ENCODE data around the gene ATP5F1C.
"Not testable (repeated sequence)": the region's sequence is repeated elsewhere in the genome, so short reads cannot be mapped to it uniquely, and the experiment has no call there.

Gene ATP5F1C

DNA sequence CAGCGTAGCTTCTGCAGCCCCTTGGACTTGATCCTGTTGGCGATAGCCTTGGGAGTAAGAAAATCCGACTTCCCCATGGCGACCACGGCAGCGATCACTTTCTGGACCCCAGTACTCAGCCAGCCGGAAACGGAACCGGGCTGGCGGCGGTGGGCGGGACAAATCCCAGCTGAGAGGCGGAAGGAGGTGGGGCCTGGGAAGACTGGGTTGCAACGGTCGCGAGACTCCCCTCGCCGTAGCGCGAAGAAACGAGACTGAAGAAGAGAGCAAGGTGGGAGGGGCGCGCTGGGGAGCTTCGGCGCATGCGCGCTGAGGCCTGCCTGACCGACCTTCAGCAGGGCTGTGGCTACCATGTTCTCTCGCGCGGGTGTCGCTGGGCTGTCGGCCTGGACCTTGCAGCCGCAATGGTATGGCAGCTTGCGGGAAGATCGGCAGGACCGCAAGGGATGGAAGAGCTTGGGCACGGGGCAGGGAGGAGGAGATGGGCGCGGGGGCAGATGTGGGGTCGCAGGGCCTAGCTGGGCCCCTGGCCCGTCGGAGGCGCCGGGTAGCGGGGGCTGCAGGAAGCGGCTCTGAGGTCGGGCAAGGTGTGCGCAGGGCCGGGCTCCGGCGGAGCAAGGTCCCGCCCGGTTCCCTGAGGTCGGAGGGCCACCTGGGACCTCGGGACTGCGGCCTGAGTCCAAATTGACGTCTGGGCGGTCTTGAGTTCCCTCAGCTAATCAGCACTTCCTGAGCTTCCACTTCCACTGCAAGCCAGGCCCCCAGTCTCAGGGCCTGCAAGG, at the start of gene ATP5F1C, which contains the start of gene KIN:
Gene ATP5F1C, plus strand, starts transcription at position 321 of the 782 bp plus-strand sequence. Its CDS starts 31 bp downstream, at position 352.
Gene KIN, minus strand, starts transcription at position 137 of the 782 bp plus-strand sequence. Its CDS starts 60 bp downstream, at position 77.
- peak; percentile 86 for DNase-seq

DNA sequence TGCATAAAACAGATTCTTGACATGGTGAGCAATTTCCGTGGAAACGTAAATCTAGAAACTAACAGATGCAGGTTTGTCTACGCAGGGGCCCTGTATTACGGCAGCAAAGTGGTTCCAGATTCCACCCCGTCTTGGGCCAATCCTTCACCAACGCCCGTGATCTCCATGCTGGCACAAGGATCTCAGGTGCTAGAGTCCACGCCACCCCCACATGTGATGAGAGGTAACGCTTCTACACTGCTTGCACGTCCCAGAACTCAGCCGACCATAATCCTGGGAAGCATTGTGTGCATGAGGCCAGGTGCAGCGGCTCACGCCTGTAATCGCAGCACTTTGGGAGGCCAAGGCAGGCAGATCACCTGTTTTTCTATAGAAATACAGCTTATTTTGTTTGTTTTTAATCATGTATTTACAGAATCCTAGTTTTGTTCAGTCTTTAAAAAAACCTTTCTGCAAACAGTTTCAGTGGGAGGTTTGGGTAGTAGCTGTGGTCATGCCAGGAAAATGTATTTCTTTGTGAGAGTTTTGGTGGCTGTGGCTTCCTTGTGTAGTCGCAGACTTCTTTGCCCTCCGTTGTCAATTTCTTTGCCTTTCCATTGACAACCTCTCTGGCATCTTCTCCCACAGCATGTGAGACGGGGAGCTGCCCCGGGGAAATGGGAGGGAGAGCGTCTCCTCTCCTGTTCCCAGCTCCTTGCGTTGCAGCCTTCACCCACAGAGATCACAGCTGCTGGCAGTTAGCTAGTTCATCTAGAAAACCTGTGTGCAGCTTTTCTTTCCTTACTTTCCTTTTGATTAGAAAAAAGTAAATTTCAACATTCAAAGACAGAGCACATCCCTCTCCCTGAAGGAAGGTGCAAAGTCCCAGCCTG, 49.2 kb upstream of the ATP5F1C start:
- no peak for DNase-seq

DNA sequence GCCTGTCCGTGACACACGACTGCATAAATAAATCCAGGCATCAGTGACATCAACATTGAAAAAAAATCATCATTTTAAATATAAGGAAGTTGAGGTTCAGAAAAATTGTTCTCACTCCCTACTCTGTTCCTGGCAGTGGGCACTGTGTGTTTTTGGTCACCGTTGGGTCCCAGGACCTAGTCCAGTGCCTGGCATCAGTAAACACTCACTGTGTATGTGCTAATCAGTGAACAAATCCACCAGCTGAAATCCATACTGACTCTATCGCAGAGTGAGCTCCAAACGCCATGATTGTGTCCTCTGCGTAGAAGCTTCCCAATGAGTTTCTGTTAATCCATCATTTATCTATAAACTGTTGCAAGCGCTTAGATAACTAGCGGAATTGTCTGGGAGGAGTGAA, 43.7 kb upstream of the ATP5F1C start:
- DNase-seq: no peak

DNA sequence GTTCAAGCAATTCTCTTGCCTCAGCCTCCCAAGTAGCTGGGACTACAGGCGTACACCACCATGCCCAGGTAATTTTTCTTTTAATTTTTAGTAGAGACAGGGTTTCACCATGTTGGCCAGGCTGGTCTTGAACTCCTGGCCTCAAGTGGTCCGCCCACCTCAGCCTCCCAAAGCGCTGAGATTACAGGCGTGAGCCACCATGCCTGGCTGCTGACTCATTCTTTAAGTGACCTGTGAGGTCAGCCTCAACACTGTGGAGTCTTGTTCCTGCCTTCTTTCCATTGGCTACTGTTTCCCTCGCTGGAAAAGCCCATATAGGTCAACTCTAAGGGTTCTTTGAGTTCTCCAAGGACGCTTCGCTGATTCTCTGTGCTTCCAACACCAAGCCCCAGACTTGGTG, 39.3 kb upstream of the ATP5F1C start:
- not testable (repeated sequence) for DNase-seq

DNA sequence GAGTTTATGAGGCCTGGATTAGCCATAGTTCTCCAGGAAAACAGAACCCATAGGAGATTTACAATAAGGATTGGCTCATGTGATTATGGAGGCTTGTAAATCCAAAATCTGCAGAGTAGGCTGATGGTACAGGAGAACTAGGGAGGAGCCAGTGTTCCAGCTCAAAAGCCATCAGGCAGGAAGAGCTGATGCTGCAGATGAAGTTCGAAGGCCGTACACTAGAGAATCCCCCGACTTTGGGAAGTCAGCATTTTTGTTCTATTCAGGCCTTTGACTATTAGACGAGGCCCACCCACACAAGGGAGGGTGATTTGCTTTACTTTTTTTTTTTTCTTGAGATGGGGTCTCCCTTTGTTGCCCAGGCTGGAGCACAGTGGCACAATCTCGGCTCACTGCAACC, 37.8 kb upstream of the ATP5F1C start:
- no peak for DNase-seq

DNA sequence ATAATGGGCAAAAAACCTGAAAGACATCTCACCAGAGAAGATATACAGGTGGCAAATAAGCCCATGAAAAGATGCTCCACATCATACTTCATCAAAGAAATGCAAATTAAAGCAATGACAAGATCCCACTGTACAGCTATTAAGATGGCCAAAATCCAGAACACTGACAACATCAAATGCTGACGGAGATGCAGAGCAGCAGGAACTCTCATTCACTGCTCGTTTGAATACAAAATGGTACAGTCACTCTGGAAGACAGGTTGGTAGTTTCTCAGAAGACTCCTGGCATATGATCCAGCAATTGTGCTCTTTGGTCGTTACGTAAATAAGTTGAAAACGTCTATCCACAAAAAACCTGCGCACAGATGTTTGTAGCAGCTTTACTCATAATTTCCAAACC, 35.7 kb upstream of the ATP5F1C start:
- DNase-seq: no peak

DNA sequence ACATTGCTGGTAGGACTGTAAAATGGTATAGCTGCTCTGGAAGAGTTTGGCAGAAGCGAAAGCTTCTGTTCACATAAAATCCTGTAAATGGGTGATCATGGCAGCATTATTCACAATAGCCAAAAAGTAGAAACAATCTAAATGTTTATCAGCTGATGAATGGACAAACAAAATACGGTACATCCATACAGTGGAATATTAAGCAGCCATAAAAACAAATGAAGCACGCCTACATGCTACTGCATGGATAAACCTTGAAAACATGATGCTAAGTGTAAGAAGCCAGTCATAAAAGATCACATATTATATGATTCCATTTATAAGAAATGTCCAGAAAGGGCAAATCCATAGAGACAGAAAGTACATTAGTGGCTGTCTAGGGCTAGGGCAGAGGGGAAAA, 32.9 kb upstream of the ATP5F1C start:
- DNase-seq: no peak

DNA sequence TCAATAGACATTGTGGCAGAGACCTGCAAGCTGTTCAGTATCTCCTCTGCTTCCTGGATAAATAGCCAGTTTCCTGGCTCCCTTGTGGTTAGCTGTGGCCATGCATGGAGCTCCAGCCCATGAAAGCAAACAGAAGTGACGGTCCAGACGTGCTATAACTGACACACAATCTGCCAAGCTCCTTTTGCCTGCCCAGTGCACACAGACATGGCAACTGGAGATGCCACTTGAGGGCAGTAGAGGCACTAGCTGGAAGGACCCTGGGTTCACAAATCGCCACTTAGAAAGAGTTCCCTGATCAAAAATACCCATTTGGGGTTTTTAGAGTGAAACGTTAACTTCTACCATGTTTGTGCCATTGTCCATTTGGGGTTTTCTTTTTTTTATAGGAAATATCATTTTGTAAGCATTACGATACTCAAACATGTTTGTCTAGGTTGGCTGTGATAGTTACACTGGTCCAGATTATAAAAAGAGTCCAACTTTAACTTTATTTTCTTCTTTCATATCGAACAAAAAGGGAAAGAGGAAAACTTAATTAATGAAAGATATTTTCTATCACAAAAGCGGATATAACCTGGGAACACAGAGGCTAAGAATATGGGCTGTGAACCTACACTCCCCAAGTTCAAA, 31.5 kb upstream of the ATP5F1C start:
- no peak for DNase-seq

DNA sequence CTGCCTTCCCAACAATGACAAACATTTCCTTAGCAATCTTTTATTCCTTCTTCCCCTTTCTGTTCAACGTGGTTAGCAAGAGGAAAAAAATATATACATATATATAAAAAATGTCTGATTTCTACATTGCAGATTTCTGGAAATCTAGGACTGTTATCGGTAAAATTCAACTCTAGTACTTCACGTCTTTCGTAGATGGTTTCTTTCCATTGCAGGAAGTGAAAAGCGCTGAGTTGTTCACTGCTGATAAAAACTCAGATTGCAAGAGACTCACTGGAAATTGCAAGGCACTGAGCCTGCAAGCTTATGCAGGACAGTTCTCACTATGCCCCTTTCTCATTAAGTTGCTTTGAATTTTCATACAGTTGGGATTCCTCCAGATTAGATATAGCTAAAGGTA, 24.0 kb upstream of the ATP5F1C start:
- DNase-seq: no peak

DNA sequence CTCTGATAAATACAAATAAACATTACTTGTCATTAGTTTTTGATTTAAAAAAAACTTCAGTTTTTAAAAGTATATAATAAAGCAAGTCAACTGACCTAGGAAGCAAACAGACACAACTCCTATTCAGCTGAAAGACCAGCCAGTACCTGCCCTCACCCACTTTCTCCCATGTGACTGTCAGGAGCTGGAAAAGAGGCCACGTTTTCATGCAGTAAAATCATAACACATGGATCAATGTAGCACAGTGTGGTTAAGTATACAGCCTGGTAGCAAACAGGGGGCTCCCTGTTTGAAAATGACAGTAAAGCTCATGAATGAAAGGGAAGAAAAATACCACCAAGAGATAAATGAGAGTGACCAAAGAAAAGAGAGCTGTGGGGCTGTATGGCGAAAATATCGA, 21.7 kb upstream of the ATP5F1C start:
- DNase-seq: no peak

DNA sequence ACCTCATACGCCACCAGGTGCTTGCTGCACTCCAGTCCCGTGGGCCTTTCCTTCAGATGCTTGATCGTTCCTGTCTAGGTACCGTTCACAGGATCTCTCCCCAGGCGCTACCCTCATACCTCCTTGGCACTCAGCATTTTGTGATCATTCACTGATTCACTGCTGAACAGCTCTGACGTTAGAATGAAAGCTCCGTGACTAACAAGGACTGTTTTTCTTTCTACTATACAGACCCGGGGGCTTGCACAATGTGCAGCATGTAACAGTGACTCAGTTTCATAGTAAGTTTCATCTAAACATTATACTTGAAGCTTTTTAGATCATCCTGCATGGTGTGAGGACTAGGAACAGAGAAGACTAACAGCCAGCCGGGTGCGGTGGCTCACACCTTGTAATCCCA, 20.8 kb upstream of the ATP5F1C start:
- no peak for DNase-seq

DNA sequence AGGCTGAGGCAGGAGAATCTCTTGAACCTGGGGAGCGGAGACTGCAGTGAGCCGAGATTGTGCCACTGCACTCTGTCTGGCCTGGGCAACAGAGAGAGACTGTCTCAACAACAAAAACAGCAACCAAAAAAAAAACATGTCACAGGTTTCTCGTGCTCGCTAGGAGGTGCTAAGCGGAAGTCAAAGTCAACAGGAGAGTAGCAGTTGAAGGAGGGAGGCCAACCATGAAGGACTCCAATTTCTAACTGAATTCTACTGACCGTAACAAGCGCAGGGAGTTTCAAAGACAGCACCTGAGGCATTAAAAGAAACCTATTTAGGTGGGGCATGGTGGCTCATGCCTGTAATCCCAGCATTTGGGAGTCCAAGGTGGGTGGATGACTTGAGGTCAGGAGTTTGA, 19.6 kb upstream of the ATP5F1C start:
- no peak for DNase-seq

DNA sequence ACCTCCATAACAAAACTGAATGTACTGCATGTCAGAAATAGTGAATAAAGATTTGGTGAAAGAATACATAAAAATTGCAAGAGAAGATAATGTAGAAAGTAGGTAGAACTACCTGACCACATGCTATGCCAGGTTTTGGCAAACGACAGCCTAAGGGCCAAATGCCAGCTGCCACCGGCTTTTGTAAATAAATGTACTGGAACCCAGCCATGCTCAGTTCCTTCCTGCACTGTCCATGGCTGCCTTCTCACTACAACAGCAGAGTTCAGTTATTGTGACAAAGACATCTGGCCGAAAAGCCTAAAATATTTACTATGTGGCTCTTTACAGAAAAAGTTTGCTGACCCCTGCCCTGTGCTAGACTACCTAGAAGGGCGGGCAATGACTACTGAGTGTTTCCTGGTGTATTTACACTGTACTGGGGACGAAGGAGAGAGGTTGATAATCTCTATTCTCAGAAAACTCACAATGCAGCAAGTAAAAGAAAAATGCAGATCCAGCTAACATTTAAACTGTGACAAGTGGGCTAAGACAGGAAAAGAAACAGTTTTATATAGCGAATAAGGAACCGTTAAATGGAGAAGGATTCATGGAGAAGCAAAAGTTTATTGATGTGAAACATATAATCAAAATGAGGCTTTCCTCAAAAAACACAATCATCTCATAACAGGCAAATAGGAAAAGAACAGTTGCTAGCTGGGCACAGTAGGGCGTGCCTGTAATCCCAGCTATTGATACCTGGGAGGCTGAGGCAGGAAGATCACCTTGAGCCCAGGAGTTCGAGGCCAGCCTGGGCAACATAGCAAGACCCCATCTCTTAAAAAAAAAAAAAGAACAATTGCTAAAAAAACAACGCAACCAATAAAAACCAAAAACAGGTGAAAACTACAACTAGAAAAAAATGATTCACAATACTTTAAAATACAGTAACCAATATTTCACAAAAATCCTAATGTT, 13.9 kb upstream of the ATP5F1C start:
- DNase-seq: peak; percentile 51

DNA sequence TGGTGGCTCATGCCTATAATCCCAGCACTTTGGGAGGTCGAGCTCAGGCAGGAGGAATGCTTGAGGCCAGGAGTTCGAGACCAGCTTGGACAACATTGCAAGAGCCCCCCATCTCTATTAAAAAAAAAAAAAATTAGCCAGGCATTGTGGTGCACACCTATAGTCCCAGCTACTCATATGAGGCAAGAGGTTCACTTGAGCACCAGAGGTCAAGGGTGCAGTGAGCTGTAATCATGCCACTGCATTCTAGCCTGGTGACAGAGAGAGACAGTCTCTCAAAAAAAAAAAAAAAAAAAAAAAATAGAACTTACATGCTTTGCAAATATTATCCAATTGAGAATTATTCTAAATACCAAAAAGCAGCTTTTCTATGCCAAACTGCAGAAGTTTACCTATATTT, 11.2 kb upstream of the ATP5F1C start:
- no peak for DNase-seq

DNA sequence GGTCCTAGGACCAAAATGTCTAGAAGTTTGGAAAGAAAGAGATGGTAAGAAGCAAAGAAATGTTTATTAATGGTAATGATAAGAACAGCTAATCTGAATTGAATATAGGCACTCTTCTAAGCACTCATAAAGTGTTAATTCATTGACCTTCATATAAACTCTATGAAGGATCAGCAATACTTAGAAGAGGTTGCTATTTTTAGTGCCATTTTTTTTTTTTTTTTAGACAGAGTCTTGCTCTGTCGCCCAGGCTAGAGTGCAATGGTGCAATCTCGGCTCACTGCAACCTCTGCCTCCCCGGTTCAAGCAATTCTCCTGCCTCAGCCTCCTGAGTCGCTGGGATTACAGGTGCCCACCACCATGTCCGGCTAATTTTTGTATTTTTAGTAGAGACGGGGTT, 5.8 kb upstream of the ATP5F1C start:
- not testable (repeated sequence) for DNase-seq

DNA sequence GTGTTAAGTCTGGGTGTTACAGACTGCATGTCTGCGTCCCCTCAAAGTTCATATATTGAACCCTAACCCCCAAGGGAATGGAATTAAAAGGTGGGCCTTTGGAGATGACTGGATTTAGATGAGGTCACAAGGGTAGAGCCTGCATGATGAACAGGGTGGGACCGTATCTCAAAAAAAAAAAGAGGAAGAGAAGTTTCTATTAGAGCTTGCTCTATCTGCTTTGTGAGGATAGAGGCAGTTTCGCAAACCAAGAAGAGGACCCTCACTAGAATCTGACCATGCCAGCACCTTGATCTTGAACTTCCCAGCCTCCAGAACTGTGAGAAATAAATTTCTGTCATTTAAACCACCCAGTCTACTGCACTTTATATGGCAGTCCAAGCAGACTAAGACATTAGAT, 1.5 kb upstream of the ATP5F1C start:
- DNase-seq: no peak

DNA sequence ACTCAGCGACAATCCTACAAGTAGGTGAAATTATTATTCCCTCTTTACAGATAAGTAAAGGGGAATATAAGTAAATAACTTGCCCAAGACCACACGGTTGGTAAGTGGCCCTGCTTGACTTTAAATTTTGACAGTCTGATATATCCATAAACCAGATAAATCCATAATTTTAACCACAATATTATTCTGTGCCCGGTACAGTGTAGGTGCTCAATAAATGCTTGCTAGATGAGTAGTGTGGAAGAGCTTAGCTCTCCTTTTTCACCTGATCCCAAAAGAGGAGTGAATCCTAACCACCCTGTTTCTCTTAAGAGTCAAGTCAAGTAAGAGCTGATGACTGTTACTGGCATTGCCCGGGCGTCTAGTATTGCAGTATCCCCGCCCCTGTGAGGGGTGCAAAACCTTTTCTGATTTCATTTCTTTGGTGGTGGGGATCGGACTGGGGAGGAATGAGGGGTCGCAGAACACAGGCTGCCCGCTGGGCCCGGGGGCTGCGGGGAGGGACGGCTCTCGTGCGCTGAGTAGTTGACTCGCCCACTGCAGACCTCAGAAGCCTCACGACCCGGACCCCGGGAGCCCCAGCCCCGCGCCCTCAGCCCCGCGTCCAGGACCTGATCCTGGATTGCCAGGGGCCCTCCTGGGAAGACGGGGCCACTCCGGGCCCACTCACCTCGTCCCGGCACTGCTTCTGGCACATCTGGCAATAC, 674 bp upstream of the ATP5F1C start:
- no peak for DNase-seq

DNA sequence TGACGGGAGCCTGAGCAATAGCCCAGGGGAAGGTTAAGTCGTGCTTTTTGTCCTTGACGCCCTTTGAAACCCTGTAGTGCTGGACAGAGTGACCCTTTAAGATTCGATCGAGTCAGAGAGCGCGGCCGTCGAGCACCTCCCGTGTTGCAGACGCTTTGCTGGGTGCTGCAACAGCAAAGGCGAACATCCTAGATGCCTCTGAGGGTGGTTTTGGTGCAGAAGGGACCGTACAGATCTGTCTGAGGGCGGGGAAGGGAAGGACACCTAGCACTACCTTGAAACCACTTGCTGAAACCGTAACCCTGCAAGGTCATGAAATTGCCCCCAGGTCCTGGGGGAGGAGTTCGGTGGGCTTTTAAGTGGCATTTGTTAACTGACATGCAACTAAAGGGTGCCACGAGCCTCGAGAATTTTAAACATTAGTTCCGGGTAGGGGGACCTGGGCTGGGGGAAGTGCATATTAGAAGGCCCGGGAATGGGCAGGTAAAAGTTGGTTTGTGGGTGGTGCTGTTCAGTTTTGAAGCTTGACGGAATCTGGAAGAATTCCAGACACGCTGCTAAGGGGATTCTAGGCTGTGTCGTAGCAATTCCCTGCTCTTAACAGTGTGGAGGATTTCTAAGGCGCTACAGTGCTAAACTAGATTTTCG, 786 bp downstream of the ATP5F1C start:
- DNase-seq: no peak

DNA sequence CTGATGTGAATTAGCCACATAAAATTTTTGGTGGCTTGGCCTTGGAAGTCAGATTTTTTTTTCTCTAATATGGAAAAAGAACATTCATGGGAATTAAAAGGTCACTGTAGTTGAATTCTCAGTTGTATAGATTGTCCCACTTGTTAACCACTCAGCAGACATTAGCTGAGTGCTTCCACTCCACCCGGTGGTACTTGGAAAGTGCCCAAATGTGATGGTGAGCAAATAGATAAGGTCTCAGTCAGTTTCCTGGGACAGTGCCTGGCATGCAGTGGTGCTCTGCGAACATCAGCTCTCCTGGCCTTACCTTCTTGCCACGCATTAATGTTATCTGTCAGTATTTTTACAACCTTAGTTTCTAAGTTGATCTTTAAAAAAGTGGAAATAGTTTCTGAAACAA, 1.4 kb downstream of the ATP5F1C start:
- DNase-seq: peak; percentile 2

DNA sequence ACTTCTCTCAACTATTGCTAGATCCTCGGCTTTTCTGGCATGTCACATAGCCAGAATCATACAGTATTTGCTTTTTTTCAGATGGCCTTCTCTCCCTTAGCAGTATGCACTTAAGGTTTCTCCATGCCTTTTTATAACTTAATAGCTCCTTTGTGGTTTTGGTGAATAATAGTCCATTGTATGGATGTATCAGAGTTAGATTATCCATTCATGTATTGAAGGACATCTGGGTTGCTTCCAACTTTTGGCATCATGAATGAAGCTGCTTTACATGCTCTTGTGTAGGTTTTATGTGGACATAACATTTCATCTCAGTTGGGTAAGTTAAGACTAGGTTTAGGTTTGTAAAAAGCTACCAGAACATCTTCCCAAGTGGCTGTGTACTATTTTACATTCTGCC, 4.6 kb downstream of the ATP5F1C start:
- no peak for DNase-seq
